MM.1S (cell line): ENCODE results near the gene MLIP.

Experiments
- EZH2 ChIP-seq: fragments of 300-600 bp; sonication (generic); optimal IDR thresholded peaks from 2 replicates; pipeline ENCODE3; 2017; ENCODE audit warnings: low read depth, mild to moderate bottlenecking, antibody characterized with exemption, low read length, mixed read lengths
- TF ChIP-seq, protein P1 (sequence below): fragments of 300-600 bp; sonication (generic); IDR thresholded peaks from 2 replicates; pipeline ENCODE4 v1.5.1; 2016; ENCODE audit warnings: antibody characterized with exemption, low read length, mixed read lengths

GRCh38 chr6:54098450-54099044 lies 12.7 kb upstream of the MLIP start:
- TF ChIP-seq, protein P1, sequence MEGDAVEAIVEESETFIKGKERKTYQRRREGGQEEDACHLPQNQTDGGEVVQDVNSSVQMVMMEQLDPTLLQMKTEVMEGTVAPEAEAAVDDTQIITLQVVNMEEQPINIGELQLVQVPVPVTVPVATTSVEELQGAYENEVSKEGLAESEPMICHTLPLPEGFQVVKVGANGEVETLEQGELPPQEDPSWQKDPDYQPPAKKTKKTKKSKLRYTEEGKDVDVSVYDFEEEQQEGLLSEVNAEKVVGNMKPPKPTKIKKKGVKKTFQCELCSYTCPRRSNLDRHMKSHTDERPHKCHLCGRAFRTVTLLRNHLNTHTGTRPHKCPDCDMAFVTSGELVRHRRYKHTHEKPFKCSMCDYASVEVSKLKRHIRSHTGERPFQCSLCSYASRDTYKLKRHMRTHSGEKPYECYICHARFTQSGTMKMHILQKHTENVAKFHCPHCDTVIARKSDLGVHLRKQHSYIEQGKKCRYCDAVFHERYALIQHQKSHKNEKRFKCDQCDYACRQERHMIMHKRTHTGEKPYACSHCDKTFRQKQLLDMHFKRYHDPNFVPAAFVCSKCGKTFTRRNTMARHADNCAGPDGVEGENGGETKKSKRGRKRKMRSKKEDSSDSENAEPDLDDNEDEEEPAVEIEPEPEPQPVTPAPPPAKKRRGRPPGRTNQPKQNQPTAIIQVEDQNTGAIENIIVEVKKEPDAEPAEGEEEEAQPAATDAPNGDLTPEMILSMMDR: no peak
- no peak for TF ChIP-seq EZH2
